CD4-positive, alpha-beta T cell treated with Interleukin-17A for 4 hours (primary cell): ENCODE measurements around the gene VPS11.
A peak's percentile ranks its signal among the peaks of the same experiment; 100 is the strongest.
"Not testable (repeated sequence)": the region's sequence is repeated elsewhere in the genome, so short reads cannot be mapped to it uniquely, and the experiment has no call there.

Source experiments
- DNase-seq: peaks from one replicate; pipeline ENCODE4 v3.0.0-alpha.2; 2020; ENCODE audit warnings: mixed read lengths

VPS11 gene

GRCh38 chr11:119084663-119085436 lies 17.2 kb downstream of the VPS11 start, which contains the start of gene HMBS:
TSS of gene HMBS (plus strand) at chr11:119084881. CDS start at chr11:119085034, 153 bp downstream.
- peak; percentile 91 for DNase-seq

- DNase-seq, result no peak
Observed at GRCh38 chr11:119085437-119085847, 17.8 kb downstream of the VPS11 start.

DNA sequence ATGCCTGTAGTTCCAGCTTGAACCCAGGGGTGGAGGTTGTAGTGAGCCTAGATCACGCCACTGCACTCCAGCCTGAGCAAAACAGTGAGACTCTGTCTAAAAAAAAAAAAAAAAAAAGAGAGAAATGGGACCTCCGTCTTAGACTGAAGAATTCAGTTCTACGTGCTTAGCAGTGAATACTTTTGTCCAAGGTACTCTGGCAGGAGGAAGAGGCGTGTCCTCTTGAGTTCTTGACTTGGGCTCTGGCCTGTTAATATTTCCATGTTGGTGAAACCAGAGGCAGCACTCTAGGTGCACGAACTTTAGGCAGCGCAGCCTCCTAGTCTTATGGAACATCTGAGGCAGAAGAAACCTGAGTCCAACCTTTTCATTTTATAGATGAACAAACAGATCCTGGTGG lies 19.5 kb downstream of the VPS11 start:
- no peak for DNase-seq

DNA sequence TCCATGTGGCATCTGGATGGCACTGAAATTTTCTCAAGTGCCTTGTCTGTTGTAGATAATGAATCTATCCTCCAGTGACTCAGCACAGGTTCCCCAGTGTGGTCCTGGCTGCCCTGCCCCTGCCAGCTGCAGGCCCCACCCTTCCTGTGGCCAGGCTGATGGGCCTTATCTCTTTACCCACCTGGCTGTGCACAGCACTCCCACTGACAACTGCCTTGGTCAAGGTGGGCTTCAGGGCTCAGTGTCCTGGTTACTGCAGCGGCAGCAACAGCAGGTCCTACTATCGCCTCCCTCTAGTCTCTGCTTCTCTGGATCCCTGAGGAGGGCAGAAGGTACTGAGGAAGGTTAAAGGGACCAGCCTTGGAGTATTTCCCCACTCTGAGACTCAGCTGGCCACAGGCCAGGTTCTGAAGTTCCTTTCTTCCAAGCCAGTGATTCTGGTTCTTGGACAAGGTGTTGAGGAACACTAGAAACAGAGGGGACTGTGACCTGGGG lies 20.2 kb downstream of the VPS11 start:
- no peak for DNase-seq

GRCh38 chr11:119088406-119088805 lies 20.8 kb downstream of the VPS11 start:
- no peak for DNase-seq

- DNase-seq, result no peak
Observed at GRCh38 chr11:119089319-119089718, 21.7 kb downstream of the VPS11 start.

GRCh38 chr11:119091178-119091577 lies 23.6 kb downstream of the VPS11 start:
- no peak for DNase-seq

DNA sequence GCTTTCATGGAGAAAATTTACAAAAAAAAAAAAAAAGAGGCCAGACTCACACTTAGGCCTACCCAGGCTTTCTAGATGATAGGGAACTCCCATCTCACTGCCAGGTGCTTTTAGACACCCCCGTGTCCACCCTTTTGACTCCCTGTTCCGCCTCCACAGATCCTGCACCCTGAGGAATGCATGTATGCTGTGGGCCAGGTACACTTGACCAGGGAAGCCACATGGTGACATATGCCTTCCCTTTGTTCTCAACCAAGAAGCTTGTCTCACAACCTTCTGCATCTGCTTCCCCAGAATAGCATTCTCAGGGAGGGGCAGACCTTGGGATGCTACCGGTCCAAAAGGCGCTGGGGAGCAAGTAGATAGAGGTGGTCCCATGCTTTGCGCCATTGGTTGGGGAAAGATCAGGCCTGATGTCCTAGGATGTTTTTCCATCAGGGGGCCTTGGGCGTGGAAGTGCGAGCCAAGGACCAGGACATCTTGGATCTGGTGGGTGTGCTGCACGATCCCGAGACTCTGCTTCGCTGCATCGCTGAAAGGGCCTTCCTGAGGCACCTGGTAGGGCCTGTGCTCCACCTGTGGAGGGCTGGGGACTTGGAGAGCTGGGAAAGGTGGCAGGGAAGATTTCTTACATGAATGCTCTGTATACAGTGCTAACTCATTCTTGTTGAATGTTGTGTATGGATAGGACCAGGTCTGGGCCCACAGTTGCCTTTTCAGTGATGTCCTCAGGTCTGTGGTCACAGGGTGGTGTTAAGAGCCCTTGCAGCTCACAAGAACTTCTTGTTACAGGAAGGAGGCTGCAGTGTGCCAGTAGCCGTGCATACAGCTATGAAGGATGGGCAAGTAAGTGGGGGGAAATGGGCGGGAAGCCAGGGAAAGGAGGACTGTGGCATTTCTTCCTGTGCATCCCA lies 24.6 kb downstream of the VPS11 start:
- DNase-seq, result no peak

- DNase-seq, result no peak
Observed at GRCh38 chr11:119092880-119093842, 25.5 kb downstream of the VPS11 start.

DNA sequence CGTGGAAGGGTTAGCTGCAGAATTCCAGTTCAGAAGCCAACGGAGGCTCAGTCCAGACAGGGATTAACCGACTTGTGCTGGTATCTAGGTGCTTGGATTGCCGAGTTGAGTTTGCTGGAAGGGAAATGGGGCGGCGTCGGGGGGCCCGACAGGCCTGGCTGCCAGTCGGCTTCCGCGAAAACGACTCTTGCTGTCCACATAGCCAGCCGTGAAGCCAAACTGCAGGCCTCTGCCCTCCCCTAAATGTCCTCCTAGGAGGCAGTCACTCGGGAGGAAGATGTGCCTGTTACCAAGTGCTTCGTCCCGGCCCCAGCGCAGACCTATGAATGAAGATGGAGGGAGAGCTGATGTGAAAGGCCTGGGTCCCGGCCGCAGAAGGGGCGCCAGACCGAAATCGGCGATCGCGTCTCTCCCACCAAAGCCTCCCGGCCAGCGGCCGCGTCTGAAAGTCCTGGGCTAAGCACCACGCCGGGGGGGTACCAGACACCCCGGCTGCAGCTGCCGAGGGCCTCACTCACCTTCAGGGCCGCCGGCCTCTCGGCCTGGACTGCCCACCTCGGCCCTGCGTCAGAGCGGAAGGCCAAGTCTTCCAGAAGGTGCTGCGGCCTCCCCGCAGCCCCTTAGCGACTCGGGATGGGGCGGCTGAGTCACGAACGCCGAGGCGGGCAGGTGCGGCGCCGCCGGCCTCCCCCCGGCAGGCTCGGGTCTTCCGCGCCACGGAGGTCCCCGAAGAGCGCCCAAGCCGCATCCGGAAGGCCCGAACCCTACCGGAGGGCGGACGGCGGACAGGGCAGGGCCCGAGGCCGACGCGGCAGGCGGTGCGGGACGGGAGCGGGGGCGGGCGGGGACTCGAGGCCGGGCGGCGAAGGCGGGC lies 26.6 kb downstream of the VPS11 start:
- DNase-seq, result peak; percentile 65

DNA sequence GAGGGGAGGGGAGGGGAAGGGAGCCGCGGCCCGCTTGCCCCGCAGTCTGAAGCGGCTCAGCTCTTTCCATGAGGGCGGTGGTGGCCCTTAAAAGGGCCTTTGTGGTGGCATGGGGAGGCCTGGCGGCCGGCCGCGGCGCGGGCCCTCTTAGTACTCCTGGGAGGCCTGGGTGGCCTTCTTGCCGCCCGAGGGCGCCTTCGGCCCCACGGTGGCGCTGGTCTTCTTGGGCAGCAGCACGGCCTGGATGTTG lies 27.1 kb downstream of the VPS11 start:
- peak; percentile 69 for DNase-seq

DNA sequence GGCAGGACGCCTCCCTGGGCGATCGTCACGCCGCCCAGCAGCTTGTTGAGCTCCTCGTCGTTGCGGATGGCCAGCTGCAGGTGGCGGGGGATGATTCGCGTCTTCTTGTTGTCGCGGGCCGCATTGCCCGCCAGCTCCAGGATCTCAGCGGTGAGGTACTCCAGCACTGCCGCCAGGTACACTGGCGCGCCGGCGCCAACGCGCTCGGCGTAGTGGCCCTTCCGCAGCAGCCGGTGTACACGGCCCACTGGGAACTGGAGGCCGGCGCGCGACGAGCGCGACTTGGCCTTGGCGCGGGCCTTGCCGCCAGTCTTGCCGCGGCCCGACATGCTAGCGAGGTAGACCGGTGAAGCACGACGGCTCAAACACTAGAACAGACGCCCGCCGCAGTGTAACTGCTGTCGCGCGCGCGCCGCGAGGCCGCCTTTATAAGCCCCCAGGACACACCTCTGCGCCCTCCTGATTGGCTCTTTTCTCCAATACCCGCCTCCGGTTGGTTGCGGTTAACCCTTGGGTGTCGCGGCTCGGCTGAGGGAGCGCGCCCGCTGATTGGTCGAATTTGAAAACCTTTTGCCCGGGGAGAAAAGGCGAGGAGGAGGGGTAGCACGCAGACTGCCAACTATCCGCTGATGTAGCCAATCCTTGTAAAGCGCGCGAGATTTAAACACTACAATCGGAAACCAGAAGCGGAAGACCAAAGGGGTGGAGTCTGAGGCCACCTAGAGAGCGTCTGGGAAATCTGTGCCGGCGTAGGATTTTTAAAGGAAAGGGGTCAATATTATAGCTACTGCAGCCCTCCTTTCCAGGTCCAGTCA lies 27.7 kb downstream of the VPS11 start:
- DNase-seq, result peak; percentile 98

DNA sequence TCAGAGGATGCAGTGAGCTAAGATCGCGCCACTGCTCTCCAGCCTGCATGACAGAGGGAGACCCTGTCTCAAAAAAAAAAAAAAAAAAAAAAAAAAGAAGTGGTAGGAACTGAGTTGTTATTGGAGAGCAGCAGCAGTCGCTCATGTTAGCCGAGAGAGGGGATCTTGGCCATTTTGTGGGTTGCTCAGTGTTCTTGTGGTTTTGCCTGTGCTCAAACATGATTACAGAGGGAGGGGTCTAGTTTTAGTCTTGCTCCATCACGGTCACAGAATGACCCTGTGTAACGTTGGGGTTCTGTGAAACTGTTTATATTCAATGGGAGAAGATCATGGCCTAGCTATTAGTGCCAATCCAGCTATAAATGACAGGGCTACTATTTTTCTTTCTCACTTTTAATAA lies 32.1 kb downstream of the VPS11 start:
- no peak for DNase-seq

GRCh38 chr11:119100246-119100970 lies 32.8 kb downstream of the VPS11 start:
- DNase-seq, result no peak

- no peak for DNase-seq
Observed at GRCh38 chr11:119100994-119101758, 33.6 kb downstream of the VPS11 start.

- DNase-seq, result peak; percentile 85
Observed at GRCh38 chr11:119101759-119102423, 34.3 kb downstream of the VPS11 start, which contains the start of gene DPAGT1. TSS of gene DPAGT1 (minus strand) at chr11:119101853. CDS start at chr11:119101655, 198 bp downstream.

DNA sequence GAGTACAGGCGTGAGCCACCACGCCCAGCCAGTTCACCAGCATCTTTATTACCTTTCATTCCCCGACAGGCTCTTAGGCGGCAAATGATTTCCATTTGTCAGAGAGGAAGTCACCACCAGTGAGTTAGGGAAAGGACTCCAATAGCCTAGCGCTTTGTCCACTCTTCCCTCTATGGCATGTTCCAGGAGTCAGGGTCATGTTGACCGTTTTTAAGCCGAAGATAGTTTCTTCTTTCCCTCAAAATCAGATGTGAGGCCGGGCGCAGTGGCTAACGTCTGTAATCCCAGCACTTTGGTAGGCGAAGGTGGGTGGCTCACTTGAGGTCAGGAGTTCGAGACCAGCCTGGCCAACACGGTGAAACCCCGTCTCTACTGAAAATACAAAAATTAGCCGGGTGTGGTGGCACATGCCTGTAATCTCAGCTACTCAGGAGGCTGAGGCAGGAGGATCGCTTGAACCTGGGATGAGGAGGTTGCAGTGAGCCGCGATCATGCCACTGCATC lies 35.6 kb downstream of the VPS11 start:
- not testable (repeated sequence) for DNase-seq

GRCh38 chr11:119103793-119104192 lies 36.2 kb downstream of the VPS11 start:
- no peak for DNase-seq
